ENCODE data around the gene SCP2.

DNA sequence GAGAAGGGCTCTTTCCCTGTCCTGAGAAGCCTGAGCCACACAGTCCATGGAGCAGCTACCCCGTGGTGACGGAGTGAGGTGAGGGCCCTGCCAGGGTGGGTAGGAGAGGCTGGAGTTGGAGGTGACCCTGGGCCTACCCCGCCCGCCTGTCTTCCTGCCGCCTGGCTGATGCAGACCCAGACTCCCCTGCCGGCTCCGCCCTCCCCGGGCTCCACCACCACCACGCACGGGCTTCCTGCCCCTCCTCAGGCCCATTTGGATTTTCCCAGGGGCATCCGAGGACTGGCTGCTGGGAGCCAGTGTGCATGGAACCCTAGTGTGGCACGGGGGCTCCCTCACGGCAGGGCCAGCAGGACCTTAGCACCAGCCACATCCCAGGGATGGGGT, 167.4 kb downstream of the SCP2 start:
- TF ChIP-seq, protein P1, sequence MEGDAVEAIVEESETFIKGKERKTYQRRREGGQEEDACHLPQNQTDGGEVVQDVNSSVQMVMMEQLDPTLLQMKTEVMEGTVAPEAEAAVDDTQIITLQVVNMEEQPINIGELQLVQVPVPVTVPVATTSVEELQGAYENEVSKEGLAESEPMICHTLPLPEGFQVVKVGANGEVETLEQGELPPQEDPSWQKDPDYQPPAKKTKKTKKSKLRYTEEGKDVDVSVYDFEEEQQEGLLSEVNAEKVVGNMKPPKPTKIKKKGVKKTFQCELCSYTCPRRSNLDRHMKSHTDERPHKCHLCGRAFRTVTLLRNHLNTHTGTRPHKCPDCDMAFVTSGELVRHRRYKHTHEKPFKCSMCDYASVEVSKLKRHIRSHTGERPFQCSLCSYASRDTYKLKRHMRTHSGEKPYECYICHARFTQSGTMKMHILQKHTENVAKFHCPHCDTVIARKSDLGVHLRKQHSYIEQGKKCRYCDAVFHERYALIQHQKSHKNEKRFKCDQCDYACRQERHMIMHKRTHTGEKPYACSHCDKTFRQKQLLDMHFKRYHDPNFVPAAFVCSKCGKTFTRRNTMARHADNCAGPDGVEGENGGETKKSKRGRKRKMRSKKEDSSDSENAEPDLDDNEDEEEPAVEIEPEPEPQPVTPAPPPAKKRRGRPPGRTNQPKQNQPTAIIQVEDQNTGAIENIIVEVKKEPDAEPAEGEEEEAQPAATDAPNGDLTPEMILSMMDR (IDR thresholded peaks at IDR 0.05; ENCODE audit: borderline replicate concordance, extremely low read depth, low read length, poor library complexity, severe bottlenecking): no peak
- TF ChIP-seq EZH2 (IDR thresholded peaks at IDR 0.05; ENCODE audit: borderline replicate concordance, low read depth, low read length, severe bottlenecking): no peak

All from DND-41 (cell line).